ENCODE results near the gene ADAMTS9.

The ADAMTS9 gene

DNA sequence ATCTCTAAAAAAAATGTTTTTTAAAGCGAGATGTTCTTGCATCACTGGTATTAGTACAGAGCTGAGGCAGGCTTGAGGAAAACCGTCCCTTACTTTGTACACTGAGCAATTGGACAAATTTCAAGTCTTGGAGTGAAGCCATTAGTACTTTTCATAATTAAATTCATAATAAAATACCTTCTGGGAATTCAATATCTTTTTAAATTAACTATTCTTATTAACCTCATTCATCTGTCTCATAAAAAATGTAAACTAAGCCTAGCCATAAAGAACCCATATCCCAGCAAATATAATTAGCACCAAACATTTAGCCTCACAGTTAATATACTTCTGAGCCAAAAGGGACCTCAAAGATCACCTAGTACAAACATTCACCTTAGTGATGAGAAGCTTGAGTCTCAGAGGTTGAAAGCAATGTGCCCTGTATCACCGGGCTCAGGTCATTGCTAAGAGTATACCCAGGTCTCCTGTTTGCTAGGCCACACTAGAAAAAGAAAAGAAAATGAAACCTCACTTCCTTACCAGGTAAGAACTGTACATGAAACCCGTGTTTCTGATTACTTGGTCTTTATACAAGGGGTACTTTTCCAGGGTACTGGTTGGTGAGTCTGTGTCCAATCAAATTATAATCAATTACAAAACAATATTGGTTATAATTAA, 192.5 kb downstream of the ADAMTS9 start:
- TF ChIP-seq, protein P1, sequence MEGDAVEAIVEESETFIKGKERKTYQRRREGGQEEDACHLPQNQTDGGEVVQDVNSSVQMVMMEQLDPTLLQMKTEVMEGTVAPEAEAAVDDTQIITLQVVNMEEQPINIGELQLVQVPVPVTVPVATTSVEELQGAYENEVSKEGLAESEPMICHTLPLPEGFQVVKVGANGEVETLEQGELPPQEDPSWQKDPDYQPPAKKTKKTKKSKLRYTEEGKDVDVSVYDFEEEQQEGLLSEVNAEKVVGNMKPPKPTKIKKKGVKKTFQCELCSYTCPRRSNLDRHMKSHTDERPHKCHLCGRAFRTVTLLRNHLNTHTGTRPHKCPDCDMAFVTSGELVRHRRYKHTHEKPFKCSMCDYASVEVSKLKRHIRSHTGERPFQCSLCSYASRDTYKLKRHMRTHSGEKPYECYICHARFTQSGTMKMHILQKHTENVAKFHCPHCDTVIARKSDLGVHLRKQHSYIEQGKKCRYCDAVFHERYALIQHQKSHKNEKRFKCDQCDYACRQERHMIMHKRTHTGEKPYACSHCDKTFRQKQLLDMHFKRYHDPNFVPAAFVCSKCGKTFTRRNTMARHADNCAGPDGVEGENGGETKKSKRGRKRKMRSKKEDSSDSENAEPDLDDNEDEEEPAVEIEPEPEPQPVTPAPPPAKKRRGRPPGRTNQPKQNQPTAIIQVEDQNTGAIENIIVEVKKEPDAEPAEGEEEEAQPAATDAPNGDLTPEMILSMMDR (IDR thresholded peaks at IDR 0.05; ENCODE audit: insufficient read depth, low read length, poor library complexity, severe bottlenecking) = no peak
- TF ChIP-seq EZH2phosphoT487 (conservative IDR thresholded peaks at IDR 0.05; ENCODE audit: low read length) = no peak
- Histone ChIP-seq H3K4me3 (ENCODE audit: insufficient read depth, low read length, poor library complexity, severe bottlenecking) (no peak overlapping the region), H3K36me3 (ENCODE audit: low read length) (no peaks in the 10 kb centered on the region), H3K4me2 (ENCODE audit: low read depth, low read length, poor library complexity, severe bottlenecking) (no peak overlapping the region), H3F3A (ENCODE audit: insufficient read depth) (no peaks in the 10 kb centered on the region), H3K9ac (ENCODE audit: low read length) (no peak overlapping the region), H3K27ac (ENCODE audit: low read depth, low read length) (no peak overlapping the region), H3K27me3 (ENCODE audit: low read length) (no peaks in the 10 kb centered on the region), H3K9me2 (replicated peaks; ENCODE audit: insufficient read depth, low read length) (no peaks in the 10 kb centered on the region), H2AFZ (ENCODE audit: low read depth, low read length, severe bottlenecking) (no peak overlapping the region), H3K9me3 (ENCODE audit: insufficient read depth, low read length) (no peaks in the 10 kb centered on the region), H4K20me1 (ENCODE audit: low read depth, low read length) (no peaks in the 10 kb centered on the region), H3K79me2 (ENCODE audit: insufficient read depth, low read length) (no peaks in the 10 kb centered on the region)

DNA sequence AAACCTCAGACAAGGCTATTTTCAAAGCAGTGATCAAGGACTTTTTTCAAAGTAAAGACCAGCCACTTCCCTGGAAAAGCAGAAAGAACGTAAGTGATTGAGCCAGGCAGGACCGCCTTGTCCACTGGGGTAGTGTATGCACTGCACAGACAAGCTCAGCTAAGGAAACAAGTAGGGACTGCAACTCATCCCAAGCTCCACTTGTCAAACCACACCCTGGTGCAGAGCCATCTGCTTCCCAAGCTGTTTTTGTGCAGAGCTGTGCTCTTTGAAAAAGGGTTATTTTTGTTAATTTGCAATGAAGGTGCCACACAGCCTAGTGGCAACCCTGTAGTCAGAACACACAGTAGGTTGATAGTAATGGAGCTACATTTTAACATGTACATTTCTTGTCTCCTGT, 193.3 kb downstream of the ADAMTS9 start:
- no peak overlapping the region for H3K4me2 ChIP-seq (ENCODE audit: low read depth, low read length, poor library complexity, severe bottlenecking)
- TF ChIP-seq, protein P1 (IDR thresholded peaks at IDR 0.05; ENCODE audit: insufficient read depth, low read length, poor library complexity, severe bottlenecking) = no peak
- no peak for TF ChIP-seq EZH2phosphoT487 (conservative IDR thresholded peaks at IDR 0.05; ENCODE audit: low read length)

DNA sequence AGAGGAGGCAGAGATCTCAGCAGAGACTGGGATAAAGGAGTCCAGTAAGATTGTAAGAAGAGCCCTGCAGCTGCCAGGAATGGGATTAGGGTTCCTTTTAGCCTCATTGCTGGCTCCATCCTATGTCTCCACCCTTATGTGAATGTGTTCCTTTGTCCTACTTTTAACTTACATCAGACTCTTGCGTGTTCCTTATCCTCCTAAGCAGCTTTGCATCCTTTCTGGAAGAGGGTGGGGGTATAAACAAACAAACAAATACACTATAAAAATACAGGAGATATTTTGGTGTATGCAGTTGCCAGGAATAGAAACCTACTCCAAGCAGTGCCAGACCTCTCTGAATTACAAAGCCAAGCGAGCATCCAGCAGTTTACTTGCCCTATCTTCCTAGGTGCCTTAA, 194.7 kb downstream of the ADAMTS9 start:
- H3K4me2 ChIP-seq (ENCODE audit: low read depth, low read length, poor library complexity, severe bottlenecking) = no peak overlapping the region
- no peak overlapping the region for H3K4me3 ChIP-seq (ENCODE audit: insufficient read depth, low read length, poor library complexity, severe bottlenecking)
- no peaks in the 10 kb centered on the region for H3K79me2 ChIP-seq (ENCODE audit: insufficient read depth, low read length)
- H3K36me3 ChIP-seq (ENCODE audit: low read length) = no peaks in the 10 kb centered on the region
- TF ChIP-seq, protein P1 (IDR thresholded peaks at IDR 0.05; ENCODE audit: insufficient read depth, low read length, poor library complexity, severe bottlenecking) = no peak
- TF ChIP-seq EZH2phosphoT487 (conservative IDR thresholded peaks at IDR 0.05; ENCODE audit: low read length) = no peak
- H4K20me1 ChIP-seq (ENCODE audit: low read depth, low read length) = no peaks in the 10 kb centered on the region
- H3F3A ChIP-seq (ENCODE audit: insufficient read depth) = no peaks in the 10 kb centered on the region
- no peaks in the 10 kb centered on the region for H3K9me2 ChIP-seq (replicated peaks; ENCODE audit: insufficient read depth, low read length)
- H2AFZ ChIP-seq (ENCODE audit: low read depth, low read length, severe bottlenecking) = no peak overlapping the region
- H3K27ac ChIP-seq (ENCODE audit: low read depth, low read length) = no peak overlapping the region
- H3K9ac ChIP-seq (ENCODE audit: low read length) = no peak overlapping the region
- H3K27me3 ChIP-seq (ENCODE audit: low read length) = no peaks in the 10 kb centered on the region
- no peaks in the 10 kb centered on the region for H3K9me3 ChIP-seq (ENCODE audit: insufficient read depth, low read length)

More for the DNA sequence above, 193.3 kb downstream of the ADAMTS9 start:
- Histone ChIP-seq H3K4me3 (ENCODE audit: insufficient read depth, low read length, poor library complexity, severe bottlenecking) (no peak overlapping the region), H3K9me3 (ENCODE audit: insufficient read depth, low read length) (no peaks in the 10 kb centered on the region), H3K27ac (ENCODE audit: low read depth, low read length) (no peak overlapping the region), H3F3A (ENCODE audit: insufficient read depth) (no peaks in the 10 kb centered on the region), H2AFZ (ENCODE audit: low read depth, low read length, severe bottlenecking) (no peak overlapping the region), H3K27me3 (ENCODE audit: low read length) (no peaks in the 10 kb centered on the region), H4K20me1 (ENCODE audit: low read depth, low read length) (no peaks in the 10 kb centered on the region), H3K36me3 (ENCODE audit: low read length) (no peaks in the 10 kb centered on the region), H3K9ac (ENCODE audit: low read length) (no peak overlapping the region), H3K79me2 (ENCODE audit: insufficient read depth, low read length) (no peaks in the 10 kb centered on the region), H3K9me2 (replicated peaks; ENCODE audit: insufficient read depth, low read length) (no peaks in the 10 kb centered on the region)

Measured in SU-DHL-6 (cell line).